Neuronal stem cell (in vitro differentiated cells): ENCODE data around the gene COL15A1.

Source experiments
- DNase-seq: peaks from one replicate; pipeline ENCODE4 v3.0.0-alpha.2; 2013; ENCODE audit warnings: low spot score
- H2AFZ ChIP-seq: one replicate; pipeline ENCODE4 v1.6.1; 2013; ENCODE audit warnings: mild to moderate bottlenecking, low read length, inconsistent platforms
- H2AK5ac ChIP-seq: 2 replicates; pipeline ENCODE4 v1.6.1; 2013; ENCODE audit warnings: low read depth, mild to moderate bottlenecking, inconsistent platforms, low read length, moderate library complexity, mixed read lengths
- H2BK120ac ChIP-seq: 2 replicates; pipeline ENCODE4 v1.6.1; 2013; ENCODE audit warnings: low read depth, mild to moderate bottlenecking, inconsistent platforms, low read length, moderate library complexity, mixed read lengths
- H2BK12ac ChIP-seq: one replicate; pipeline ENCODE4 v1.6.1; 2013; ENCODE audit warnings: low read length, inconsistent platforms
- H2BK15ac ChIP-seq: 2 replicates; pipeline ENCODE4 v1.6.1; 2013; ENCODE audit warnings: mild to moderate bottlenecking, low read length, inconsistent platforms, mixed read lengths
- H2BK5ac ChIP-seq: one replicate; pipeline ENCODE4 v1.6.1; 2013; ENCODE audit warnings: inconsistent platforms, mild to moderate bottlenecking, low read length, moderate library complexity
- H3K14ac ChIP-seq: one replicate; pipeline ENCODE4 v1.6.1; 2013; ENCODE audit warnings: low read length, inconsistent platforms
- H3K18ac ChIP-seq: 2 replicates; pipeline ENCODE4 v1.6.1; 2013; ENCODE audit warnings: low read length, inconsistent platforms
- H3K23ac ChIP-seq: 2 replicates; pipeline ENCODE4 v1.6.1; 2013; ENCODE audit warnings: low read depth, mild to moderate bottlenecking, mixed read lengths, low read length, inconsistent platforms; ENCODE audit not compliant: poor library complexity
- H3K27ac ChIP-seq: replicated peaks from 3 replicates; pipeline ENCODE4 v1.5.1; 2013; ENCODE audit warnings: low read length, inconsistent platforms
- H3K27me3 ChIP-seq, 3 experiments: 2 replicates each; pipeline ENCODE4 v1.6.1; 2013; ENCODE audit warnings: low read length in 3 of 3, mild to moderate bottlenecking in 2 of 3, inconsistent platforms in 1 of 3, low read depth in 1 of 3, mixed read lengths in 1 of 3, moderate library complexity in 1 of 3; ENCODE audit not compliant: control insufficient read depth in 3 of 3, insufficient read depth in 3 of 3
- H3K36me3 ChIP-seq, 2 donors: replicated peaks in 1 of 2; 2 replicates each; pipeline ENCODE4 v1.6.1; 2013; ENCODE audit warnings: low read length in 2 of 2; ENCODE audit not compliant: control insufficient read depth in 2 of 2, insufficient read depth in 2 of 2
- H3K4ac ChIP-seq: 2 replicates; pipeline ENCODE4 v1.6.1; 2013; ENCODE audit warnings: inconsistent platforms, mild to moderate bottlenecking, low read length, moderate library complexity
- H3K4me1 ChIP-seq, 2 donors: 1 replicate in 1 of 2; 2 replicates in 1 of 2; pipeline ENCODE4 v1.6.1; 2013; ENCODE audit warnings: low read length in 2 of 2, low read depth in 1 of 2; ENCODE audit not compliant: control insufficient read depth in 2 of 2, insufficient read depth in 1 of 2
- H3K4me2 ChIP-seq: one replicate; pipeline ENCODE4 v1.6.1; 2013; ENCODE audit warnings: mild to moderate bottlenecking, low read length, inconsistent platforms; ENCODE audit not compliant: insufficient read depth, poor library complexity, severe bottlenecking
- H3K4me3 ChIP-seq, 2 donors: 2 replicates each; pipeline ENCODE4 v1.5.1; 2013; ENCODE audit warnings: low read length in 2 of 2, mild to moderate bottlenecking in 2 of 2, inconsistent platforms in 1 of 2, moderate library complexity in 1 of 2
- H3K79me1 ChIP-seq: one replicate; pipeline ENCODE4 v1.6.1; 2013; ENCODE audit warnings: low read depth, mild to moderate bottlenecking, inconsistent platforms, low read length, moderate library complexity
- H3K9ac ChIP-seq: one replicate; pipeline ENCODE4 v1.6.1; 2013; ENCODE audit warnings: mild to moderate bottlenecking, low read depth, low read length, inconsistent platforms; ENCODE audit not compliant: poor library complexity
- H3K9me3 ChIP-seq, 2 donors: replicated peaks in 1 of 2; 2 replicates each; pipeline versions ENCODE3 to v1.6.1; 2013; ENCODE audit warnings: low read length in 2 of 2, mild to moderate bottlenecking in 2 of 2, inconsistent platforms in 1 of 2, low read depth in 1 of 2, mixed read lengths in 1 of 2, moderate library complexity in 1 of 2; ENCODE audit not compliant: control insufficient read depth in 2 of 2, insufficient read depth in 1 of 2
- H4K8ac ChIP-seq: one replicate; pipeline ENCODE4 v1.6.1; 2013; ENCODE audit warnings: low read depth, mild to moderate bottlenecking, inconsistent platforms, low read length, moderate library complexity
- H4K91ac ChIP-seq: one replicate; pipeline ENCODE4 v1.6.1; 2013; ENCODE audit warnings: low read length, low read depth, mild to moderate bottlenecking, inconsistent platforms; ENCODE audit not compliant: poor library complexity

The COL15A1 gene

GRCh38 chr9:99119976-99120655 lies 176.4 kb downstream of the COL15A1 start:
- peaks cover 0 to 8% of the 10 kb centered on the region in 2 donors for H3K36me3 ChIP-seq
- no peak overlapping the region for H4K8ac ChIP-seq
- no peak overlapping the region for H2BK12ac ChIP-seq
- H2AK5ac ChIP-seq: no peak overlapping the region
- H3K9me3 ChIP-seq: peaks cover 0 to 2% of the 10 kb centered on the region in 2 donors
- no peak overlapping the region for H2BK5ac ChIP-seq
- peaks cover 2% of the 10 kb centered on the region in 2 donors for H3K4me1 ChIP-seq
- no peak overlapping the region for H2AFZ ChIP-seq
- no peak overlapping the region for H3K27ac ChIP-seq
- H3K9ac ChIP-seq: no peak overlapping the region
- H4K91ac ChIP-seq: no peak overlapping the region
- H3K14ac ChIP-seq: no peak overlapping the region
- H3K4me3 ChIP-seq: no peak overlapping the region
- H3K18ac ChIP-seq: no peak overlapping the region
- H3K23ac ChIP-seq: no peak overlapping the region
- no peak overlapping the region for H3K4me2 ChIP-seq
- H3K4ac ChIP-seq: no peak overlapping the region
- no peak for DNase-seq
- H2BK120ac ChIP-seq: no peak overlapping the region
- H3K79me1 ChIP-seq: no peaks in the 10 kb centered on the region
- no peaks in the 10 kb centered on the region for H3K27me3 ChIP-seq
- H2BK15ac ChIP-seq: no peak overlapping the region
